ENCODE measurements around the gene CBX7. TPM values are rescaled to one million over a fixed set of nuclear protein-coding genes. Genes with fewer than 3 reads are reported as not detected.

CBX7 gene
- total RNA-seq, 3 donors from 2014 or later: 23.6 to 125 (median 29.2) TPM

- intact Hi-C loops (cut with DNase I, micrococcal nuclease): no loop called here
- H3K4me1 ChIP-seq (ENCODE audit: low read depth): peaks cover 17% of the 10 kb centered on the region
- TF ChIP-seq CTCF (IDR thresholded peaks at IDR 0.05): no peak
- ATAC-seq (no peak), DNase-seq (no peak)
- H3K36me3 ChIP-seq (ENCODE audit: low read depth): no peaks in the 10 kb centered on the region
- H3K9me3 ChIP-seq: no peaks in the 10 kb centered on the region
- no peak overlapping the region for H3K4me3 ChIP-seq
These were observed 19.5 kb downstream of the CBX7 start for GRCh38 chr22:39132871-39133524.

GRCh38 chr22:39132281-39132680 is 20.2 kb downstream of the CBX7 start:
- ATAC-seq: no peak
- no peak overlapping the region for H3K4me3 ChIP-seq
- no peak for DNase-seq
- H3K4me1 ChIP-seq (ENCODE audit: low read depth): peaks cover 17% of the 10 kb centered on the region
- no peak for TF ChIP-seq CTCF (IDR thresholded peaks at IDR 0.05)
- intact Hi-C loops (cut with DNase I, micrococcal nuclease): no loop called here
- H3K36me3 ChIP-seq (ENCODE audit: low read depth): no peaks in the 10 kb centered on the region
- H3K9me3 ChIP-seq: no peaks in the 10 kb centered on the region

DNA sequence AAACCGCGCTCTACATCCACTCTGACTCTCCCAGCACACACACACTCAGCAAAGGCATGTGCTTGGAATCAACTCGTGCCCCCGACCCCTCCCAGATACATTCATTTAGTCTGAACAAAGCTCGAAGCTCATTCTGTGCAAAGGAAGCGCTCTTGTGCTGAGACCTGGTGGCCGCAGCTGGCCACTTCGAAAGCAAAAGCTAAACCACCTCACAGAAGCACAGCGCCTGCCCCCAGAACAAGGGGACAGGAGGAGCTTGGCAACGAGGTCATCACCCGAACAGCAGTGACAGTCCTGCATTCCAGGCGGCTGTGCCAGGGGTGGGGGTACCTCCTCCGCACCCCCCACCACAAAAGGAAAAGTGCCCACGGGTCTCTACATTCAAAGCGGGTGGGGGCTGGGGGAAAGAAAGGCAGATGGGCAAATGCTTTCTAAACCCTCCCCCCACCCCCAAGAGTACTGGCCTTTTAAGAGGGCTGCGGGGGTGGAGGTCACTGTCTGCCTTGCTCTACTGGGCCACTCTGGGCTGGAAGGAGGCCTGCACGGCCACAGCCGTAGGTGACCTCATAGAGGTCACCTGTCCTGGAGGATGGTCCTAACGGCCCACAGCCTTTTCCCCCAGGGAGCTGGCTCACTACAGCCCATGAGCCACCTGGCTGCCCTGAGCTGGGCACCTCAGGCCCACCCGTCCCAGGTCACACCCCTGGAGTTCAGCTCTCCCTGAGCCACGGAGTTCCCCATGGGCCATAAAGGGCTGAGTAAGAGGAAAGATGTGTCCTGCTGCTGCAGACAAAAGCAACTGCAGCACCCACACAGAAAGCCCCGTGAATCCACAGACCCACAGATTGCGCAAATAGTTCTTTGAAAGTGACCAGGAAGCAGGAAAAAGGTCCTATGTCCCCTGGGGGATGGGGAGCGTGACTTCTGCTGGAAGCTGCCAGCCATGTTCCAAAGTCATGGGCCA is 21.3 kb downstream of the CBX7 start:
- peak in 1 of 3 donors; percentile 28 for DNase-seq
- no peak for TF ChIP-seq CTCF (IDR thresholded peaks at IDR 0.05)
- intact Hi-C loops (cut with DNase I, micrococcal nuclease): no loop called here
- peaks cover 17% of the 10 kb centered on the region for H3K4me1 ChIP-seq (ENCODE audit: low read depth)
- ATAC-seq: peak; percentile 13
- no peaks in the 10 kb centered on the region for H3K9me3 ChIP-seq
- no peak overlapping the region for H3K4me3 ChIP-seq
- no peaks in the 10 kb centered on the region for H3K36me3 ChIP-seq (ENCODE audit: low read depth)

DNA sequence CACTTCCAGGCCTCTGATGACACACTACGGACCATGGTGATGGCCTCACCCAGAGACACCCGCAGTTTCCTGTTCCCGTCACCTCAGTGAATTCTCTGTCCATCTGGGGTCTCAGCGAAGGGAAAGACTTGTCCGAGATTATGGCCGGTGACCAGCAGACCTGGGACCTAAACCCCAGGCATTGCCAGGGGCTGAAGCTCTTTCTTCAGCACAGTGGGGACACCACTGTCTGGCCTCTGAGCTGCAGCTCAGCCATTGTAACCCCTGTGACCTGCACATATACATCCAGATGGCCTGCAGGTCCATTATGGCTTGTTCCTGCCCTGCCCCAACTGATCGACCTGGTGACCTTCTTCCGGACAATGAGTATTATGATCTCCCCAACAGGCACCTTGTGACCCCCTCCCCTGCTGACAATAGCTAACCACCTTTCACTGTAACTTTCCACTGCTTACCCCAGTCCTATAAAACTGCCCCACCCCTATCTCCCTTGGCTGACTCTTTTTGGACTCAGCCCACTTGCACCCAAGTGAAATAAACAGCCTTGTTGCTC is 22.3 kb downstream of the CBX7 start:
- intact Hi-C loops (cut with DNase I, micrococcal nuclease): no loop called here
- Histone ChIP-seq H3K4me3 (no peak overlapping the region), H3K9me3 (no peaks in the 10 kb centered on the region), H3K36me3 (ENCODE audit: low read depth) (no peaks in the 10 kb centered on the region), H3K4me1 (ENCODE audit: low read depth) (peaks cover 17% of the 10 kb centered on the region)
- ATAC-seq (no peak), DNase-seq (no peak)
- no peak for TF ChIP-seq CTCF (IDR thresholded peaks at IDR 0.05)

DNA sequence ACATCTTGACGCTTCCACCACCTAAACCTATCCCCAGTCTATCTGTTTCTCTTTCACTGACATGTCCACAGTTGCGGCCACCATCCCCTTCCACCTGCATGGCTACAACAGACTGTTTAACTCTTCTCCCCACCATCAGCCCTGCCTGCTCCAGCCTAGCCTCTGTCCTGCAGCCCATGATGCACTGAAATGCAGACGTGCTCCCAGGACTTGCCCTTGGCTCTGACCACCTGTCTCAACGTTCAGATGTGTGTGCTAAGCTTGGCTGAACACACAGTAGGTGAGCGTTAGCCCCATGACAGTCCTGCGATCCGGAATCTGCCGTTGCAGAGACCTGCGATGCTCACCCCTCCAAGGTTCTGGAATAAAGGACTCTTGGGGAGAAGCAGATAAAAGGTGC is 22.7 kb downstream of the CBX7 start:
- intact Hi-C loops (cut with DNase I, micrococcal nuclease): loop anchor here in 1 of 2 donors (10.0 kb wide), 1 partner anchor 265 kb away; no protein-coding TSS in a partner anchor
- Histone ChIP-seq H3K4me1 (ENCODE audit: low read depth) (peaks cover 17% of the 10 kb centered on the region), H3K36me3 (ENCODE audit: low read depth) (no peaks in the 10 kb centered on the region), H3K9me3 (no peaks in the 10 kb centered on the region), H3K4me3 (no peak overlapping the region)
- no peak for ATAC-seq
- TF ChIP-seq CTCF (IDR thresholded peaks at IDR 0.05): no peak
- peak in 1 of 3 donors; percentile 20 for DNase-seq

Measured in mucosa of descending colon (tissue), 3 donors.